KMS-11 (cell line): ENCODE results near the gene CPNE2.

Experiments used
- H2AFZ ChIP-seq: fragments of 200-600 bp; sonication (generic); 2 replicates; pipeline ENCODE4 v1.6.1; 2016; ENCODE audit warnings: antibody characterized with exemption, mixed run types, low read depth
- H3K27ac ChIP-seq: fragments of 200-600 bp; sonication (generic); 2 replicates; pipeline ENCODE4 v1.6.1; 2016; ENCODE audit warnings: mild to moderate bottlenecking, mixed run types
- H3K27me3 ChIP-seq: fragments of 200-600 bp; sonication (generic); 2 replicates; pipeline ENCODE4 v1.6.1; 2017; ENCODE audit warnings: mild to moderate bottlenecking, low read depth, mixed run types, moderate library complexity; ENCODE audit not compliant: insufficient read depth
- H3K36me3 ChIP-seq: fragments of 200-600 bp; sonication (generic); 2 replicates; pipeline ENCODE4 v1.6.1; 2017; ENCODE audit warnings: mild to moderate bottlenecking, mixed run types; ENCODE audit not compliant: insufficient read depth
- H3K4me1 ChIP-seq: fragments of 200-600 bp; sonication (generic); 2 replicates; pipeline ENCODE4 v1.6.1; 2016; ENCODE audit warnings: mild to moderate bottlenecking, low read depth, mixed run types; ENCODE audit not compliant: poor library complexity, severe bottlenecking
- H3K4me2 ChIP-seq: fragments of 200-600 bp; sonication (generic); 2 replicates; pipeline ENCODE4 v1.7.0; 2016; ENCODE audit warnings: mild to moderate bottlenecking, mixed run types
- H3K4me3 ChIP-seq: fragments of 200-600 bp; sonication (generic); IDR thresholded peaks from 2 replicates; pipeline ENCODE4 v1.6.1; 2017; ENCODE audit warnings: low read depth, low read length, mixed read lengths; ENCODE audit not compliant: insufficient read depth
- H3K79me2 ChIP-seq: fragments of 200-600 bp; sonication (generic); 2 replicates; pipeline ENCODE4 v1.6.1; 2016; ENCODE audit warnings: low read depth, mixed run types; ENCODE audit not compliant: insufficient read depth
- H3K9ac ChIP-seq: fragments of 200-600 bp; sonication (generic); 2 replicates; pipeline ENCODE4 v1.6.1; 2016; ENCODE audit warnings: mild to moderate bottlenecking, mixed run types
- H4K20me1 ChIP-seq: fragments of 200-600 bp; sonication (generic); 2 replicates; pipeline ENCODE4 v1.6.1; 2016; ENCODE audit warnings: mild to moderate bottlenecking, mixed run types; ENCODE audit not compliant: insufficient read depth
- TF ChIP-seq, protein P1 (sequence below): fragments of 200-600 bp; sonication (generic); conservative IDR thresholded peaks from 2 replicates; pipeline ENCODE4 v1.6.1; 2017; ENCODE audit warnings: low read depth, mild to moderate bottlenecking, antibody characterized with exemption, low read length, moderate library complexity, mixed read lengths

The CPNE2 gene

DNA sequence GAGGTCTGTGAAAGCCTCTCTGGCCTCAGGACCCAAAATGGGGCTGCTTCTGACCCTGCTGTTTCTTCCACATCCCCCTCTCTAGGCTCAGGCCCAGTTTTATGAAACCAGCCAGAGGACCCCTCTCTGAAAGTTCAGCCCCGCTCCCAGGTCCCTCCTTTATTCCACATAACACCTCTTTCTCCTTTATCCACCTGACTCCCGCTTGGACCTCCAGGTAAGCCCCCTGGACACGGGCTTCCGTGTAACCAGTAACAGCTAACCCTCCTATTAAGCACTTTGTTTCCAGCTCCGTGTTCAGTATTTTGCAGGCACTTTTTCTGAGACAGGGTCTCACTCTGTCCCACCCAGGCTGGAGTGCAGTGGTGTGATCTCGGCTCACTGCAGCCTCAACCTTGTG lies 56.1 kb downstream of the CPNE2 start:
- Histone ChIP-seq H3K9ac (no peak overlapping the region), H2AFZ (no peak overlapping the region), H3K79me2 (no peaks in the 10 kb centered on the region), H3K36me3 (no peaks in the 10 kb centered on the region), H3K4me1 (peaks cover 36% of the 10 kb centered on the region), H4K20me1 (no peaks in the 10 kb centered on the region), H3K4me2 (no peak overlapping the region), H3K27me3 (no peaks in the 10 kb centered on the region), H3K27ac (no peak overlapping the region), H3K4me3 (no peak overlapping the region)
- TF ChIP-seq, protein P1, sequence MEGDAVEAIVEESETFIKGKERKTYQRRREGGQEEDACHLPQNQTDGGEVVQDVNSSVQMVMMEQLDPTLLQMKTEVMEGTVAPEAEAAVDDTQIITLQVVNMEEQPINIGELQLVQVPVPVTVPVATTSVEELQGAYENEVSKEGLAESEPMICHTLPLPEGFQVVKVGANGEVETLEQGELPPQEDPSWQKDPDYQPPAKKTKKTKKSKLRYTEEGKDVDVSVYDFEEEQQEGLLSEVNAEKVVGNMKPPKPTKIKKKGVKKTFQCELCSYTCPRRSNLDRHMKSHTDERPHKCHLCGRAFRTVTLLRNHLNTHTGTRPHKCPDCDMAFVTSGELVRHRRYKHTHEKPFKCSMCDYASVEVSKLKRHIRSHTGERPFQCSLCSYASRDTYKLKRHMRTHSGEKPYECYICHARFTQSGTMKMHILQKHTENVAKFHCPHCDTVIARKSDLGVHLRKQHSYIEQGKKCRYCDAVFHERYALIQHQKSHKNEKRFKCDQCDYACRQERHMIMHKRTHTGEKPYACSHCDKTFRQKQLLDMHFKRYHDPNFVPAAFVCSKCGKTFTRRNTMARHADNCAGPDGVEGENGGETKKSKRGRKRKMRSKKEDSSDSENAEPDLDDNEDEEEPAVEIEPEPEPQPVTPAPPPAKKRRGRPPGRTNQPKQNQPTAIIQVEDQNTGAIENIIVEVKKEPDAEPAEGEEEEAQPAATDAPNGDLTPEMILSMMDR, result no peak

DNA sequence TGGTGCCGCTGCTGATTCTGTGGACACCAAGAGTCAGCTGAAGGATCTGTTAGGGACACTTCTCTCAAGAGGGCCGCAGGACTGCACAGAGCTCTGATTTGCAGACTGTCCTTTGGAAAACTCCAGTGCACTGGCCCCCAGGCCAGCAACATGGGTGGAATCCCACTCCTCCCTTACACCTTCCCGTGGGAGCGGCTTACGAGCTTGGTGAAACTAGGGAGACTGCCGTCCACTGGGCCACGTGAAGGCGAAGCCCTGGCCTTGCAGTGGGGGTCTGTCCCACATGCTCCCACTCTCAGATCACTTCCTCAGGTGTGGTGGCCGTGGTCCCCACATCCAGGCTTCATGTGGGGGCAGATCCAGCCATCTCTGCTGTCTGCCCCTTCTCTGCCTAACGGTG lies 57.0 kb downstream of the CPNE2 start:
- no peak overlapping the region for H3K4me2 ChIP-seq
- H3K36me3 ChIP-seq, result no peaks in the 10 kb centered on the region
- no peak overlapping the region for H3K4me3 ChIP-seq
- H3K4me1 ChIP-seq, result peaks cover 37% of the 10 kb centered on the region
- no peak overlapping the region for H3K27ac ChIP-seq
- TF ChIP-seq, protein P1, result no peak
- H3K9ac ChIP-seq, result no peak overlapping the region
- no peak overlapping the region for H2AFZ ChIP-seq
- H3K79me2 ChIP-seq, result no peaks in the 10 kb centered on the region
- no peaks in the 10 kb centered on the region for H3K27me3 ChIP-seq
- no peaks in the 10 kb centered on the region for H4K20me1 ChIP-seq

DNA sequence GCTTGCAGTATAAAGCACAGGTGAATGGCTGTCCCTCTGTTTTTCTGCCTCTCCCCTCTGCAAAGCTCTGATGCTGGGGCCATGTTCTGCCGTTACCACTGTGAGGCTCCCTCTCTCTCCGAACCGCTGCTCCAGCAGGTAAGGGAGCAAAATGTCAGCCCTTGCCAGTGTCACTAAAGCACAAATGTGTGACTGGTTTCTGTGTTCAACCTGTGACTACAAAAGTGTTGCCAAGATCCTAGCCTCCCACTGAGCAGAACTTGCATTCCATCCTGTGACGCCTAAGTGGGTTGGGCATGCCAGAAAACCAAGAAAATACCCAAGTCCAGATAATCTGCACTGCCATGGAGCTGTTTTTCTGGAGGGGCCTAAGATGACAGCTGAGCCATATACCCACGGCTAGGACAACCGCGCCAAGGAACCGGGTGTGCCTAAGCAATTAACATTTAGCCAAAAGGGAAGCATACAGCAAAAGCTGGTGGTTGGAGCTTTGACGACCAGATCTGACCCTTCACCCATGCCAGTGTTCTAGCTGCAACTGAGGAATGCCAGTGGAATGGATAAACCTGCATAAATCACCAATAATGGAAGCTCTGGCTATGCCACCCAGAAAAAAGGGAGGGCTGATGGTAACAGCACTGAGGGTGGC lies 58.4 kb downstream of the CPNE2 start:
- Histone ChIP-seq H2AFZ (no peak overlapping the region), H3K27me3 (no peaks in the 10 kb centered on the region), H3K9ac (no peak overlapping the region), H3K4me2 (no peak overlapping the region), H3K4me1 (peaks cover 37% of the 10 kb centered on the region), H3K36me3 (no peaks in the 10 kb centered on the region), H4K20me1 (no peaks in the 10 kb centered on the region), H3K27ac (no peak overlapping the region), H3K4me3 (no peak overlapping the region), H3K79me2 (no peaks in the 10 kb centered on the region)
- TF ChIP-seq, protein P1, result no peak

DNA sequence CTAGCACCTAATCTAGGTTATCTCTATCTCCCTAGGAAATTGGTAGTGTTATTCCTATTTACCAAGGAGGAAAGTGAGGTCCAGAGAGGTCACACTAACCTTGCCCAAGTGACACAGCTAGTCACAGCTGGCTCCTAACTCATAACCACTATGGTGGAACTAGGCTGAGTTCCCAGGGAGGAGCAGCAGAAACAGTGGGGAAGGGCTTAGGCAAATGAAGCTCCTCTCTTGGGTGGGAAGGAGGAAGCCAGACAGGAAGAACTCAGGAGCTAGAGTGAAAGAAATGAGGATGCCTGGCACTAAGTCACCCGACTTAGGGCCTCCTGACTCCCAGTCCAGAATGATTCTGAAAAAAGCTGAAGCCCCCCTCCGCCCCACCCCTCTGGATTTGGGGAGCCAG lies 59.0 kb downstream of the CPNE2 start:
- Histone ChIP-seq H3K9ac (no peak overlapping the region), H3K4me2 (no peak overlapping the region)
- TF ChIP-seq, protein P1, result no peak

More for the DNA sequence above, 59.0 kb downstream of the CPNE2 start:
- Histone ChIP-seq H3K27me3 (no peaks in the 10 kb centered on the region), H3K79me2 (no peaks in the 10 kb centered on the region), H3K4me1 (peaks cover 37% of the 10 kb centered on the region), H2AFZ (no peak overlapping the region), H3K27ac (no peak overlapping the region), H3K36me3 (no peaks in the 10 kb centered on the region), H3K4me3 (no peak overlapping the region), H4K20me1 (no peaks in the 10 kb centered on the region)
